Superior temporal gyrus (tissue), 1 donor: ENCODE data around the gene IFITM1.

Experiments used
- DNase-seq: peaks from one replicate; pipeline ENCODE4 v3.0.0-alpha.2; 2016; ENCODE audit errors: extremely low spot score

Gene IFITM1

GRCh38 chr11:313787-314553, at the start of gene IFITM1:
Gene IFITM1 (plus strand): TSS chr11:314040. CDS start chr11:314171, 131 bp downstream.
- DNase-seq, result no peak

- DNase-seq, result no peak
Measured at GRCh38 chr11:266676-267439, 47.0 kb upstream of the IFITM1 start.

- DNase-seq, result no peak
Measured at GRCh38 chr11:267491-267994, 46.3 kb upstream of the IFITM1 start.

- peak; percentile 21 for DNase-seq
Measured at GRCh38 chr11:268716-269145, 45.1 kb upstream of the IFITM1 start.

GRCh38 chr11:269146-269890, 44.5 kb upstream of the IFITM1 start:
- DNase-seq, result peak; percentile 41

- no peak for DNase-seq
Measured at GRCh38 chr11:270451-271318, 43.2 kb upstream of the IFITM1 start.

GRCh38 chr11:271319-271715, 42.5 kb upstream of the IFITM1 start:
- no peak for DNase-seq

GRCh38 chr11:272195-272930, 41.5 kb upstream of the IFITM1 start:
- DNase-seq, result no peak

GRCh38 chr11:272931-273198, 41.0 kb upstream of the IFITM1 start:
- no peak for DNase-seq

- DNase-seq, result no peak
Measured at GRCh38 chr11:276219-276618, 37.6 kb upstream of the IFITM1 start.

- no peak for DNase-seq
Measured at GRCh38 chr11:278001-278951, 35.6 kb upstream of the IFITM1 start, which contains the start of gene NLRP6. Gene NLRP6 (plus strand): TSS chr11:278407. CDS start chr11:278570, 163 bp downstream.

- DNase-seq, result no peak
Measured at GRCh38 chr11:279040-279965, 34.5 kb upstream of the IFITM1 start.

- no peak for DNase-seq
Measured at GRCh38 chr11:279966-280705, 33.7 kb upstream of the IFITM1 start.

- no peak for DNase-seq
Measured at GRCh38 chr11:280706-281485, 32.9 kb upstream of the IFITM1 start.

GRCh38 chr11:281486-282161, 32.2 kb upstream of the IFITM1 start:
- DNase-seq, result no peak

- no peak for DNase-seq
Measured at GRCh38 chr11:282171-282570, 31.7 kb upstream of the IFITM1 start.
